Esophagus muscularis mucosa (tissue), 4 donors: ENCODE measurements around the gene EDC4. TPM values are rescaled to one million over a fixed set of nuclear protein-coding genes. Genes with fewer than 3 reads are reported as not detected.
"Not testable (repeated sequence)": the region's sequence is repeated elsewhere in the genome, so short reads cannot be mapped to it uniquely, and the experiment has no call there.

Experiments used
- DNase-seq: peaks from one replicate; pipeline ENCODE4 v3.0.0-alpha.2; 2017; ENCODE audit errors: extremely low spot score
- H3K27ac ChIP-seq, 4 donors: fragments of 200-600 bp; sonication (generic); replicated peaks in 1 of 4; 1 replicate in 3 of 4; 2 replicates in 1 of 4; pipeline ENCODE4 v1.5.1; 2016 to 2019; ENCODE audit warnings: mild to moderate bottlenecking in 1 of 4
- H3K27me3 ChIP-seq, 4 donors: fragments of 200-600 bp; sonication (generic); one replicate each; pipeline versions ENCODE4 v1.5.1 to v1.6.0; 2016 to 2019
- H3K36me3 ChIP-seq, 4 donors: fragments of 200-600 bp; sonication (generic); one replicate each; pipeline ENCODE4 v1.5.1; 2016 to 2019
- H3K4me1 ChIP-seq, 4 donors: fragments of 200-600 bp; sonication (generic); one replicate each; pipeline ENCODE4 v1.5.1; 2016 to 2019
- H3K4me3 ChIP-seq, 4 donors: fragments of 200-600 bp; sonication (generic); 1 replicate in 2 of 4; 2 replicates in 2 of 4; pipeline ENCODE4 v1.5.1; 2016 to 2019; ENCODE audit warnings: mild to moderate bottlenecking in 4 of 4, moderate library complexity in 1 of 4
- H3K9me3 ChIP-seq, 4 donors: fragments of 200-600 bp; sonication (generic); 1 replicate in 3 of 4; 2 replicates in 1 of 4; pipeline ENCODE4 v1.5.1; 2016 to 2019
- CTCF ChIP-seq, 3 experiments: fragments of 200-600 bp in 2 of 3; fragments of 450-650 bp in 1 of 3; sonication (generic) in 2 of 3; IDR thresholded peaks; one replicate each; pipeline ENCODE4 v1.5.1; 2017 to 2019; ENCODE audit warnings: antibody characterized with exemption in 3 of 3, mild to moderate bottlenecking in 2 of 3, moderate library complexity in 1 of 3
- EP300 ChIP-seq: sonication (generic); formaldehyde crosslinking; IDR thresholded peaks from one replicate; pipeline ENCODE4 v1.6.1; 2017; ENCODE audit warnings: antibody characterized with exemption
- POLR2A ChIP-seq: fragments of 450-650 bp; IDR thresholded peaks from one replicate; pipeline ENCODE4 v1.6.1; 2017; ENCODE audit warnings: antibody characterized with exemption, moderate library complexity, mild to moderate bottlenecking, low read depth
- POLR2AphosphoS5 ChIP-seq, 2 donors: sonication (generic); formaldehyde crosslinking; IDR thresholded peaks; one replicate each; pipeline ENCODE4 v1.6.1; 2017; ENCODE audit warnings: antibody characterized with exemption in 2 of 2
- WGBS: methylation state at CpG from one replicate; pipeline ENCODE4 v1.1.5; 2018; 5-methylcytosine and 5-hydroxymethylcytosine counted together
- intact Hi-C: fragments of 100-400 bp; cut with DNase I; formaldehyde crosslinking; loops from one replicate; pipeline ENCODE4 v1.15.1; 2023
- total RNA-seq, 4 donors: library from RNA; depleted of rRNA; stranded (reverse); fragments of >200 nt; gene quantifications; one replicate each; pipeline versions ENCODE4 v1.1.0 to v1.2.1, GENCODE V29; 2016

EDC4 gene
- total RNA-seq, 4 donors from 2014 or later = 49.9 to 70.9 (median 52.0) TPM

GRCh38 chr16:67862623-67863583 is 9.9 kb upstream of the EDC4 start:
- TF ChIP-seq EP300 = no peak
- TF ChIP-seq POLR2AphosphoS5 (IDR thresholded peaks at IDR 0.05) = peak; percentile 63 to 69
- no peak for TF ChIP-seq CTCF (IDR thresholded peaks at IDR 0.05)
- TF ChIP-seq POLR2A = no peak
- Histone ChIP-seq H3K36me3 (peaks cover 17 to 33% (median 29%) of the 10 kb centered on the region in 4 donors), H3K4me3 (no peak overlapping the region), H3K27me3 (no peaks in the 10 kb centered on the region), H3K9me3 (no peaks in the 10 kb centered on the region), H3K27ac (peak overlapping the region; percentile 83 to 87 (median 86)), H3K4me1 (peaks cover 44 to 68% (median 62%) of the 10 kb centered on the region in 4 donors)
- no peak for DNase-seq
- 38% methylated on average over 10 of the region's 11 CpGs for WGBS
- intact Hi-C loops = no loop called here

GRCh38 chr16:67864044-67864443 is 8.8 kb upstream of the EDC4 start:
- H3K27me3 ChIP-seq, H3K4me3 ChIP-seq, DNase-seq, H3K9me3 ChIP-seq, intact Hi-C loops: not testable (repeated sequence)
- WGBS = 89% methylated on average over 6 of the region's 6 CpGs
- Histone ChIP-seq H3K4me1 (peaks cover 33 to 60% (median 52%) of the 10 kb centered on the region in 4 donors), H3K36me3 (peaks cover 27 to 45% (median 40%) of the 10 kb centered on the region in 4 donors), H3K27ac (peak overlapping the region; percentile 83 to 87 (median 86))

- no peaks in the 10 kb centered on the region for H3K27me3 ChIP-seq
- WGBS = 90% methylated on average over 2 of the region's 2 CpGs
- H3K36me3 ChIP-seq = peaks cover 27 to 50% (median 46%) of the 10 kb centered on the region in 4 donors
- TF ChIP-seq CTCF (IDR thresholded peaks at IDR 0.05) (no peak), POLR2A (no peak), EP300 (no peak), POLR2AphosphoS5 (IDR thresholded peaks at IDR 0.05) (no peak)
- no peak overlapping the region for H3K4me3 ChIP-seq
- intact Hi-C loops = no loop called here
- H3K9me3 ChIP-seq = no peaks in the 10 kb centered on the region
- peak overlapping the region in 3 of 4 donors; percentile 19 to 87 (median 86) for H3K27ac ChIP-seq
- DNase-seq = no peak
- peaks cover 33 to 57% (median 48%) of the 10 kb centered on the region in 4 donors for H3K4me1 ChIP-seq
Measured at GRCh38 chr16:67864594-67864993, 8.3 kb upstream of the EDC4 start.

GRCh38 chr16:67865318-67865717 is 7.5 kb upstream of the EDC4 start:
- Histone ChIP-seq H3K4me1 (peaks cover 33 to 54% (median 42%) of the 10 kb centered on the region in 4 donors), H3K9me3 (no peaks in the 10 kb centered on the region), H3K27me3 (no peaks in the 10 kb centered on the region), H3K27ac (no peak overlapping the region), H3K4me3 (no peak overlapping the region), H3K36me3 (peaks cover 27 to 57% (median 53%) of the 10 kb centered on the region in 4 donors)
- whole genome bisulfite sequencing = 92% methylated on average over 2 of the region's 2 CpGs
- TF ChIP-seq POLR2AphosphoS5 (IDR thresholded peaks at IDR 0.05) (no peak), CTCF (IDR thresholded peaks at IDR 0.05) (peak in 1 of 3 experiments; percentile 27), POLR2A (no peak), EP300 (no peak)
- DNase-seq = no peak
- intact Hi-C loops = no loop called here

GRCh38 chr16:67868290-67868689 is 4.6 kb upstream of the EDC4 start:
- H3K36me3 ChIP-seq = peaks cover 31 to 73% (median 68%) of the 10 kb centered on the region in 4 donors

More at GRCh38 chr16:67868290-67868689, 4.6 kb upstream of the EDC4 start:
- Histone ChIP-seq H3K27ac (no peak overlapping the region), H3K27me3 (no peaks in the 10 kb centered on the region), H3K9me3 (no peaks in the 10 kb centered on the region), H3K4me3 (no peak overlapping the region), H3K4me1 (peaks cover 15 to 35% (median 21%) of the 10 kb centered on the region in 4 donors)
- TF ChIP-seq EP300 (no peak), POLR2AphosphoS5 (IDR thresholded peaks at IDR 0.05) (no peak), CTCF (IDR thresholded peaks at IDR 0.05) (no peak), POLR2A (no peak)
- 94% methylated on average over 6 of the region's 6 CpGs for WGBS
- intact Hi-C loops = no loop called here
- DNase-seq = no peak
